ENCODE results near the gene UGP2. TPM values are rescaled to one million over a fixed set of nuclear protein-coding genes. Genes with fewer than 3 reads are reported as not detected.

The UGP2 gene
- total RNA-seq, 1 experiment from 2014 or later: 89.5 TPM

- TF ChIP-seq EZH2 (IDR thresholded peaks at IDR 0.05; ENCODE audit: low read depth): no peak
- TF ChIP-seq CTCF (conservative IDR thresholded peaks at IDR 0.05): no peak
- intact Hi-C loops (cut with micrococcal nuclease; ENCODE audit: unreplicated experiment): no loop called here
- no peaks in the 10 kb centered on the region for H3K9me2 ChIP-seq (ENCODE audit: insufficient read depth)
- peaks cover 20% of the 10 kb centered on the region for H3K36me3 ChIP-seq (ENCODE audit: low read depth)
- H2AFZ ChIP-seq: no peak overlapping the region
- H4K20me1 ChIP-seq (ENCODE audit: insufficient read depth): no peaks in the 10 kb centered on the region
- H3K4me2 ChIP-seq: no peak overlapping the region
- no TSS peak for BruUV-seq (replicated peaks)
- ChIA-PET CTCF (no interaction called here), POLR2A (ENCODE audit: unreplicated experiment) (no interaction called here)
- H3K27ac ChIP-seq: no peak overlapping the region
- peaks cover 19% of the 10 kb centered on the region; the same call in 1 of the 2 replicates for H3K9me3 ChIP-seq (ENCODE audit: insufficient read depth, low read depth)
- no peaks in the 10 kb centered on the region for H3K4me1 ChIP-seq (replicated peaks; ENCODE audit: insufficient read depth)
- no peaks in the 10 kb centered on the region for H3K79me2 ChIP-seq (ENCODE audit: low read depth)
- H3K27me3 ChIP-seq (ENCODE audit: insufficient read depth, low read depth): no peaks in the 10 kb centered on the region
- peaks cover 4% of the 10 kb centered on the region for H3F3A ChIP-seq (ENCODE audit: insufficient read depth, low read depth)
- DNase-seq: no peak
- H3K4me3 ChIP-seq: no peak overlapping the region
Measured at GRCh38 chr2:63902149-63902548, 60.5 kb downstream of the UGP2 start.

GRCh38 chr2:63903003-63903402 is 61.3 kb downstream of the UGP2 start:
- Histone ChIP-seq H3K36me3 (ENCODE audit: low read depth) (peaks cover 19% of the 10 kb centered on the region), H3K4me1 (replicated peaks; ENCODE audit: insufficient read depth) (no peaks in the 10 kb centered on the region), H3K4me2 (no peak overlapping the region), H3K9me3 (ENCODE audit: insufficient read depth, low read depth) (peaks cover 19% of the 10 kb centered on the region; the same call in 1 of the 2 replicates), H3K79me2 (ENCODE audit: low read depth) (no peaks in the 10 kb centered on the region), H2AFZ (no peak overlapping the region), H3K27me3 (ENCODE audit: insufficient read depth, low read depth) (no peaks in the 10 kb centered on the region), H3F3A (ENCODE audit: insufficient read depth, low read depth) (peaks cover 4% of the 10 kb centered on the region; the same call in 1 of the 2 replicates), H3K4me3 (no peak overlapping the region), H3K27ac (no peak overlapping the region), H4K20me1 (ENCODE audit: insufficient read depth) (no peaks in the 10 kb centered on the region), H3K9me2 (ENCODE audit: insufficient read depth) (no peaks in the 10 kb centered on the region)
- CTCF ChIA-PET: no interaction called here
- DNase-seq: no peak
- POLR2A ChIA-PET (ENCODE audit: unreplicated experiment): no interaction called here
- intact Hi-C loops (cut with micrococcal nuclease; ENCODE audit: unreplicated experiment): no loop called here
- no peak for TF ChIP-seq EZH2 (IDR thresholded peaks at IDR 0.05; ENCODE audit: low read depth)
- TF ChIP-seq CTCF (conservative IDR thresholded peaks at IDR 0.05): no peak
- no TSS peak for BruUV-seq (replicated peaks)

GRCh38 chr2:63914311-63914710 is 72.6 kb downstream of the UGP2 start:
- POLR2A ChIA-PET (ENCODE audit: unreplicated experiment): no interaction called here
- H3K36me3 ChIP-seq (ENCODE audit: low read depth): peaks cover 15% of the 10 kb centered on the region; the same call in 1 of the 2 replicates
- H3K4me2 ChIP-seq: no peak overlapping the region
- H4K20me1 ChIP-seq (ENCODE audit: insufficient read depth): no peaks in the 10 kb centered on the region
- H3K9me2 ChIP-seq (ENCODE audit: insufficient read depth): no peaks in the 10 kb centered on the region; the same call in 1 of the 2 replicates
- DNase-seq: no peak
- H3K9me3 ChIP-seq (ENCODE audit: insufficient read depth, low read depth): no peaks in the 10 kb centered on the region
- H3F3A ChIP-seq (ENCODE audit: insufficient read depth, low read depth): no peaks in the 10 kb centered on the region
- TF ChIP-seq CTCF (conservative IDR thresholded peaks at IDR 0.05): no peak
- no peak for TF ChIP-seq EZH2 (IDR thresholded peaks at IDR 0.05; ENCODE audit: low read depth)
- H3K27ac ChIP-seq: no peak overlapping the region
- H3K4me1 ChIP-seq (replicated peaks; ENCODE audit: insufficient read depth): no peaks in the 10 kb centered on the region
- H3K4me3 ChIP-seq: no peak overlapping the region
- CTCF ChIA-PET: no interaction called here
- H3K79me2 ChIP-seq (ENCODE audit: low read depth): no peaks in the 10 kb centered on the region
- H3K27me3 ChIP-seq (ENCODE audit: insufficient read depth, low read depth): no peaks in the 10 kb centered on the region
- no TSS peak for BruUV-seq (replicated peaks)
- no peak overlapping the region for H2AFZ ChIP-seq
- intact Hi-C loops (cut with micrococcal nuclease; ENCODE audit: unreplicated experiment): no loop called here
